ENCODE measurements around the gene VEGFA.

GRCh38 chr6:43829470-43829869 is 59.5 kb downstream of the VEGFA start:
- TF ChIP-seq POLR2AphosphoS5 (IDR thresholded peaks at IDR 0.05; ENCODE audit: low read depth, low read length) (no peak), TAF1 (IDR thresholded peaks at IDR 0.05; ENCODE audit: borderline replicate concordance, insufficient read depth, low read length) (no peak), SIN3A (IDR thresholded peaks at IDR 0.05; ENCODE audit: borderline replicate concordance, insufficient read depth, low read length) (no peak)

All from PFSK-1 (cell line).